AG10803 (cell line): ENCODE data around the gene C16orf92.
"Not testable (repeated sequence)": the region's sequence is repeated elsewhere in the genome, so short reads cannot be mapped to it uniquely, and the experiment has no call there.

Source experiments
- DNase-seq: peaks from one replicate; pipeline ENCODE4 v3.0.0; 2010; ENCODE audit warnings: low read depth
- H3K4me3 ChIP-seq: 2 replicates; pipeline ENCODE4 v1.5.1; 2011; ENCODE audit warnings: mild to moderate bottlenecking, low read length, control low read depth
- TF ChIP-seq, protein P1 (sequence below): conservative IDR thresholded peaks from 2 replicates; pipeline ENCODE4 v1.5.1; 2011; ENCODE audit warnings: mild to moderate bottlenecking, low read length, control low read depth, inconsistent platforms

C16orf92 gene

DNA sequence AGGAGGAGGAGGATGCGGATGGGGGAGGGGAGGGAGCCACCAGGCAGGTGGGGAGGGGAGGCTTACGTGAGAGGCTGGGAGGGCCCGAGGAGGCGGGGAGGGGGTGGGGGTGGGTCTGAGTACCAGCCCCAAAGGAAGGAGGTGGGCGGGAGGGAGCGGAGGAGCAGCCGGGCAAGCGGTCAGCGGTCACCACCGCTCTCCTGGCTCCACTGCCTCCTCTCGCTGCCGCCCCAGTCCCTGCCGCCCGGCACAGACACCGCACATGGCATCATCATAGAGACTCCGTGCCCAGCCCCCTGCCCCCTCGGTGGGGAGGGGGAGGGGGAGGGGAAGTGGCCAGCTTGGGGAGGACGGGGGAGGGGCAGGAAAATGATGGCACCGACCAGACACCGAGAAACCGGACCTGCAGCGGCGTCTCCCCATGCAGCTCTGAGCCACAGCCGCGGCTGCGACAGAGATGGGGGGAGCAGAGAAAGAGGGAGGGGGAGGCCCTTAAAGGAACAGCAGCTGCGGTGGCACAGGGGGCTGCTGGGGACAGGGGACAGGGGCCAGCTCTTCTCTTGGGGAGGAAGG lies 7.9 kb downstream of the C16orf92 start, which contains the start of gene TLCD3B:
TSS of gene TLCD3B (minus strand) at position 431 of the 573 bp plus-strand sequence. CDS start 744 bp downstream, outside the sequence.
- no peak within 1 kb of the TSS for H3K4me3 ChIP-seq
- TF ChIP-seq, protein P1, sequence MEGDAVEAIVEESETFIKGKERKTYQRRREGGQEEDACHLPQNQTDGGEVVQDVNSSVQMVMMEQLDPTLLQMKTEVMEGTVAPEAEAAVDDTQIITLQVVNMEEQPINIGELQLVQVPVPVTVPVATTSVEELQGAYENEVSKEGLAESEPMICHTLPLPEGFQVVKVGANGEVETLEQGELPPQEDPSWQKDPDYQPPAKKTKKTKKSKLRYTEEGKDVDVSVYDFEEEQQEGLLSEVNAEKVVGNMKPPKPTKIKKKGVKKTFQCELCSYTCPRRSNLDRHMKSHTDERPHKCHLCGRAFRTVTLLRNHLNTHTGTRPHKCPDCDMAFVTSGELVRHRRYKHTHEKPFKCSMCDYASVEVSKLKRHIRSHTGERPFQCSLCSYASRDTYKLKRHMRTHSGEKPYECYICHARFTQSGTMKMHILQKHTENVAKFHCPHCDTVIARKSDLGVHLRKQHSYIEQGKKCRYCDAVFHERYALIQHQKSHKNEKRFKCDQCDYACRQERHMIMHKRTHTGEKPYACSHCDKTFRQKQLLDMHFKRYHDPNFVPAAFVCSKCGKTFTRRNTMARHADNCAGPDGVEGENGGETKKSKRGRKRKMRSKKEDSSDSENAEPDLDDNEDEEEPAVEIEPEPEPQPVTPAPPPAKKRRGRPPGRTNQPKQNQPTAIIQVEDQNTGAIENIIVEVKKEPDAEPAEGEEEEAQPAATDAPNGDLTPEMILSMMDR = no peak
- no peak for DNase-seq

DNA sequence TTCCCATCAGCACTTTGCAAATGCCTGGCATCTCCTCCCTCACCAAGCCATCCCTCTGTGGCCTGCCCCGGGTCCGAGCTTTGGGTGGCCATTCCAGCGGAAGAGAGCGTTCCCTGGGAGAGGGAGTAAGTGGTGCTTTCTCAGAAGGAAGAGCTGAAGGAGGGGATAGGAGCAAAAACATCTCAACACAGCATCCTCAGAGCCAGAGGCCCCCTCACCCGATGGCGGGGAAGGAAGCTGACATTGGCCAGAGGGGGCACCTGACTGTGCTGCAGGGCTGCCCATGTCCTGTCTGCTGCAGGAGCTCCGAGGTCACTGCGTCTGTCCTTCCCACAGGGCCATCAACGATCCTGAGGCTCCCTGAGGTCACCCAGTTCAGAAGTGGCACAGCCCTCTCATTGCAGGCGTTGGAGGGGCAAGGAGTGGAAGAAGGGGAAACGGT lies 8.5 kb downstream of the C16orf92 start:
- TF ChIP-seq, protein P1 = no peak
- H3K4me3 ChIP-seq = no peak overlapping the region
- no peak for DNase-seq

DNA sequence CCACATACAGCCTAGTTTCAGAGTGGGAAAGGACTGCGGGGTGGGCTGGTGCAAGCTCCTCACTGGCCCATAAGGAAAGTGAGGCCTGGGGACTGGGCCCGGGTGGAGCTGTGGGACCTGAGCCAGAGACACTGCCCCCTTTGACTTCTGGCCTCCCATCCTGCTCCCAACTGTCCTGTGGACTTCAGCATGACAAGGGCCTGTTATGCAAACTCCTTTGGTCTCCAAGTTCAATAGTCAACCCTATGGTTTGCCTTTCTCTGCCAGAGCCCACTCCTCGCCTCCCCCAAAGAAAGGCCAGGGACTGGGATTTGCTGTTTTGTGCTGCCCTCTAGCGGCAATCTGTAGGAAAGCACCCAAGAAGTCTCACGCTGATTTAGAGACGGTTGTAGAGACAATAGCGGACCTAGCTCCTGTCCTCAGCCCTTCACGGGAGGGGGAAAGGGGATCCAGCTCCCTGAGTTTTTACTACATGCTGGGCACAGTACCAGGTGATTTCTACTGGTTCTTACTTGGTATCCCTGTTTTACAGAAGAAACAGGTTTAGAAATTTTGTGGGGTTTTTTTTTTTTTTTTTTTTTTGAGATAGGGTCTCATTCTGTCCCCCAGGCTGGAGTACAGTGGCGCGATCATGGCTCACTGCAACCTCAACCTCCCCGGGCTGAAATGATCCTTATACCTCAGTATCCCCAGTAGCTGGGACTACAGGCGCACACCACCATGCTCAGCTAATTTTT lies 9.3 kb downstream of the C16orf92 start:
- DNase-seq = peak; percentile 58
- TF ChIP-seq, protein P1 = peak; percentile 84
- H3K4me3 ChIP-seq = no peak overlapping the region

DNA sequence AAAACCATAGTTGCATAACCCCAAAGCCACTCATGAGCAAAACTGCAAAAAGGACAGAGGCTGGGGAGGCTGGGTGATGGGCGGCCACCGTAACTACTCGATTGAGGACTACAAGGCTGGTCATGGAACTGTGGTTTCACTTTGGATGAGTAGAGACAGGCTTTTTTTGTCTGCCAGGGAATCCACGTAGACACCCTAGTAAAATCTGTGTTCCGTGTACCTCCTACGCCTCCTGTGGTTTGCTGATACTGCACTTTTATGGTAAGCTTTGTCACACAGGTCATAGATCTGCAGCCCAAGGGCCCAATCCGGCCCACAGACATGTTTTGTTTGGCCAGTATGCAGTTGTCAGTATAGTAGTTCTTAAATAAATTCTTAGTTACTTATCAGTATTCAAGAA lies 10.3 kb downstream of the C16orf92 start:
- H3K4me3 ChIP-seq = no peak overlapping the region
- DNase-seq = no peak
- TF ChIP-seq, protein P1 = no peak

DNA sequence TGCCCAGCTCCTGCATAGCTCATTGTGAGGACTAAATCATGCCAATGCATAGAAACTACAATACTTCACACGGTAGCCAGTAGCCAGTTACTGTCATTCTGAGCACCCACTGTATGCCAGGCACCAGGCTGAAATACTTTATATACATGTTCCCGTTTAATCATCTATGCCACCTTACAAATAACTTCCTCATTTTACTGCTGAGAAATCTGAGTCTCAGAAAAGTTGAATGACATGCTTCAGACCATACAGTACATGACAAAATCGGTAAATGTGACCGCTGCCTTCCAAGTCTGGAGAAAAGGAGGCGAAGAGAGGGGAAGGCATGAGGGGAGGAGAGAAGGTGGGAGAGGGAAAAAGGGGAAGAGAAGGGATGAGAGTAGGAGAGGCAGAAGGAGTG lies 17.2 kb downstream of the C16orf92 start:
- DNase-seq = no peak
- TF ChIP-seq, protein P1 = no peak
- no peak overlapping the region for H3K4me3 ChIP-seq

DNA sequence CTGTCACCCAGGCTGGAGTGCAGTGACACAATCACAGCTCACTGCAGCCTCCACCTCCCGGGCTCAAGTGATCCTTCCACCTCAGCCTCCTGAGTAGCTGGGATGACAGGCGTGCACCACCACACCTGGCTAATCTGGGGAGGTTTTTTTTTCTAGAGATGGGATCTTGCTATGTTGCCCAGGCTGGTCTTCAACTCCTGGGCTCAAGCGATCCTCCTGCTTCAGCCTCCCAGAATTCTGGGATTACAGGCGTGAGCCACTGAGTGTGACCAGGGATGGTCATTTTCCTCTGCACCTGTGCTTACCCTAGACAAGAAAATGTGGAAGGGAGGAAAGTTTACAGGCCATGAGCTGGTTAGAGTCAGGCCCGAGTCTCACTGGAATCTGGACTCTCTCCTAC lies 17.7 kb downstream of the C16orf92 start:
- not testable (repeated sequence) for DNase-seq, H3K4me3 ChIP-seq

DNA sequence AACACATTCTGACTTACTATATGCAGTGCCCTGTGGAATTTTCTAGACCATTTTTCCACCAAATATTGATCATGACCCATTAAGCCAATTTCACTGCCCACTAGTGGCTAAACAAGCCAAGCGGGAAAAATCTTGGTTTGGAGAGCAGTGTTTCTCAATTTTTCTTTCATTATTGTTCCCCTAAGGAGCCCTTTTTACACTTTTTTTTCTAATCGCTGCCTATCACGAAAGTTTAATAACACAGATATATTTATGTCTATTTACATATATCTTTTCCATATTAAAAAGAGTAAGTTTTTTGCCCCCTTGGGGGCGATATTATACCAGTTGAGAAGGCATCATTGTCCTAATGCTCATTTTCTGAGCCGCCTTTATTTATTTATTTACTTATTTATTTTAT lies 18.8 kb downstream of the C16orf92 start:
- no peak overlapping the region for H3K4me3 ChIP-seq
- TF ChIP-seq, protein P1 = peak; percentile 54
- peak; percentile 44 for DNase-seq
